K562 (cell line): Measurements from ENCODE around the gene GNRHR. TPM values are rescaled to one million over a fixed set of nuclear protein-coding genes. Genes with fewer than 3 reads are reported as not detected.

Source experiments
- CAMTA2 ChIP-seq: fragments of 250-450 bp; sonication (Bioruptor Pico); conservative IDR thresholded peaks from 2 replicates; pipeline ENCODE4 v1.5.1; 2022
- CREM ChIP-seq: IDR thresholded peaks from 2 replicates; pipeline ENCODE4 v1.6.1; 2014; ENCODE audit warnings: antibody characterized with exemption, low read depth
- DDX20 ChIP-seq: fragments of 450-650 bp; IDR thresholded peaks from 2 replicates; pipeline ENCODE4 v1.6.1; 2016; ENCODE audit warnings: missing genetic modification characterization, low read depth, mild to moderate bottlenecking, missing compliant biosample characterization, moderate library complexity
- FOXJ3 ChIP-seq: sonication (generic); formaldehyde crosslinking; IDR thresholded peaks from 2 replicates; pipeline ENCODE4 v1.4.0; 2020; ENCODE audit warnings: mild to moderate bottlenecking, missing genetic modification reagents
- GATAD2B ChIP-seq: fragments of 450-650 bp; IDR thresholded peaks from 2 replicates; pipeline ENCODE4 v1.6.1; 2017; ENCODE audit warnings: mild to moderate bottlenecking, borderline replicate concordance
- GTF2F1 ChIP-seq: IDR thresholded peaks from 2 replicates; pipeline ENCODE4 v1.6.1; 2011; ENCODE audit warnings: low read depth, low read length, improper control_type of control experiment
- KAT7 ChIP-seq: sonication (generic); formaldehyde crosslinking; IDR thresholded peaks from 2 replicates; pipeline ENCODE4 v1.8.0; 2022; ENCODE audit warnings: missing genetic modification reagents, mild to moderate bottlenecking, borderline replicate concordance
- NR4A1 ChIP-seq, 2 experiments: fragments of 250-450 bp in 1 of 2; fragments of 450-650 bp in 1 of 2; sonication (Bioruptor Pico) in 1 of 2; IDR thresholded peaks; 2 replicates each; pipeline versions ENCODE4 v1.4.0 to v1.6.1; 2016 to 2020; ENCODE audit warnings: mild to moderate bottlenecking in 2 of 2, missing compliant biosample characterization in 1 of 2, missing genetic modification characterization in 1 of 2, moderate library complexity in 1 of 2
- POLR2AphosphoS5 ChIP-seq: IDR thresholded peaks from 2 replicates; pipeline ENCODE4 v1.6.1; 2011; ENCODE audit warnings: mild to moderate bottlenecking, low read depth, low read length, moderate library complexity; ENCODE audit not compliant: control insufficient read depth, insufficient read depth
- POLR2H ChIP-seq: IDR thresholded peaks from 2 replicates; pipeline ENCODE4 v1.6.1; 2016; ENCODE audit warnings: missing genetic modification characterization, low read depth, mild to moderate bottlenecking, control low read depth, missing compliant biosample characterization, moderate library complexity
- SMC3 ChIP-seq: conservative IDR thresholded peaks from 2 replicates; pipeline ENCODE4 v1.6.1; 2011; ENCODE audit warnings: low read depth, low read length, improper control_type of control experiment; ENCODE audit not compliant: insufficient read depth
- SP1 ChIP-seq: sonication (generic); formaldehyde crosslinking; IDR thresholded peaks from 2 replicates; pipeline ENCODE4 v1.8.1; 2022; ENCODE audit warnings: mild to moderate bottlenecking, missing genetic modification reagents
- SRF ChIP-seq, 2 experiments: fragments of 250-450, 450-650 bp in 1 of 2; sonication (Bioruptor Pico) in 1 of 2; sonication (generic) in 1 of 2; formaldehyde crosslinking; IDR thresholded peaks; 2 replicates each; pipeline versions ENCODE4 v1.5.0 to v1.5.1; 2020 to 2022; ENCODE audit warnings: mild to moderate bottlenecking in 1 of 2, missing genetic modification reagents in 1 of 2
- ZNF197 ChIP-seq: fragments of 200-800 bp; sonication (Bioruptor generic); IDR thresholded peaks from 2 replicates; pipeline ENCODE4 v1.6.1; 2016; ENCODE audit warnings: low read depth, missing genetic modification characterization, missing compliant biosample characterization
- ZNF699 ChIP-seq: fragments of 250-450 bp; sonication (Bioruptor Pico); IDR thresholded peaks from 2 replicates; pipeline ENCODE4 v1.8.0; 2021; ENCODE audit warnings: mild to moderate bottlenecking, moderate library complexity; ENCODE audit not compliant: insufficient replicate concordance
- polyA plus RNA-seq, 8 experiments: library from polyadenylated mRNA; depleted of rRNA in 4 of 8; stranded (reverse) in 5 of 8; unstranded in 3 of 8; fragments of >200 nt; fragmentation: Nextera tagmentation in 2 of 8; fragmentation: Illumina TruSeq in 1 of 8; extraction: Ambion mirVana in 2 of 8; extraction: Trizol in 1 of 8; gene quantifications; 2 replicates each; pipeline versions ENCODE4 v1.2.1 to v1.2.3, GENCODE V29; 2011 to 2014; ENCODE audit warnings: inconsistent platforms in 1 of 8, missing spikeins in 1 of 8
- total RNA-seq, 7 experiments: library from RNA; depleted of rRNA in 6 of 7; stranded (reverse); fragments of >200 nt in 6 of 7; fragmentation: Illumina TruSeq in 2 of 7; extraction: Trizol in 2 of 7; gene quantifications; 2 replicates each; pipeline versions ENCODE4 v1.2.1 to v1.2.3, GENCODE V29; 2011 to 2021; ENCODE audit warnings: low replicate concordance in 1 of 7
- TF ChIP-seq, protein P1 (sequence below): IDR thresholded peaks from 2 replicates; pipeline ENCODE4 v1.6.1; 2016; ENCODE audit warnings: missing genetic modification characterization, missing compliant biosample characterization
- TF ChIP-seq, protein P2 (sequence below): IDR thresholded peaks from 2 replicates; pipeline ENCODE4 v1.6.1; 2011; ENCODE audit warnings: borderline replicate concordance, low read depth, mild to moderate bottlenecking, moderate library complexity, low read length; ENCODE audit not compliant: insufficient read depth, poor library complexity, severe bottlenecking
- TF ChIP-seq, protein P3 (sequence below): fragments of 450-650 bp; IDR thresholded peaks from 2 replicates; pipeline ENCODE4 v1.7.1; 2018; ENCODE audit warnings: mild to moderate bottlenecking, low read depth; ENCODE audit not compliant: partially characterized antibody

Gene GNRHR
- total and polyA plus RNA-seq, 9 of the 15 experiments (the other 6 are each of a cell fraction or from before 2014, with no cell fraction given) = 0.06 to 0.13 TPM; not detected in 7

DNA sequence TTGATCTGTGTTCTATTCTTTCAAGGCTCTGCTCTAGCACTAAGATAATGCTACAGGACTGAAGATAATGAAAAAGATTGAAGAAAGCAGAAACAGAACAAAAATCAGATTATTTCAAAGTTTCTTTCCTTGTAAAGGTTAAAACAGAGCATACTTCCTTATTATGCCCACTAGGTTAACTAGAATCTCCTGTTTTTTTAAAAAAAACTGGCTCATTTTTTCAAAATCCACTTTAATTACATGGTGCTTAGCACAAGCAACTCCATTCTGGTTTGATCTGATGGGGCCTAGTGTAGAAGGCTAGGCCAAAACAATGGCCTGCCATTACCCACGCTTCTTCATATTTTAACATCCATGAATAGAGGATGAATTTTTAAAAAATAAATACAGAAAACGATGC is 52.0 kb downstream of the GNRHR start (continued):
- no peak for TF ChIP-seq CREM
- TF ChIP-seq ZNF699 (CRISPR knock-in tag) = no peak
- TF ChIP-seq, protein P1, sequence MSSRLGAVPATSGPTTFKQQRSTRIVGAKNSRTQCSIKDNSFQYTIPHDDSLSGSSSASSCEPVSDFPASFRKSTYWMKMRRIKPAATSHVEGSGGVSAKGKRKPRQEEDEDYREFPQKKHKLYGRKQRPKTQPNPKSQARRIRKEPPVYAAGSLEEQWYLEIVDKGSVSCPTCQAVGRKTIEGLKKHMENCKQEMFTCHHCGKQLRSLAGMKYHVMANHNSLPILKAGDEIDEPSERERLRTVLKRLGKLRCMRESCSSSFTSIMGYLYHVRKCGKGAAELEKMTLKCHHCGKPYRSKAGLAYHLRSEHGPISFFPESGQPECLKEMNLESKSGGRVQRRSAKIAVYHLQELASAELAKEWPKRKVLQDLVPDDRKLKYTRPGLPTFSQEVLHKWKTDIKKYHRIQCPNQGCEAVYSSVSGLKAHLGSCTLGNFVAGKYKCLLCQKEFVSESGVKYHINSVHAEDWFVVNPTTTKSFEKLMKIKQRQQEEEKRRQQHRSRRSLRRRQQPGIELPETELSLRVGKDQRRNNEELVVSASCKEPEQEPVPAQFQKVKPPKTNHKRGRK (tag) = no peak
- TF ChIP-seq DDX20 (tag) = peak; percentile 82
- no peak for TF ChIP-seq SP1
- no peak for TF ChIP-seq FOXJ3 (CRISPR knock-in tag)
- TF ChIP-seq KAT7 (CRISPR knock-in tag) = no peak
- no peak for TF ChIP-seq SRF (CRISPR knock-in tag; IDR thresholded peaks at IDR 0.05)
- 0 out of 2 replicates have a peak, but pooled peaks have one; percentile 24 for TF ChIP-seq POLR2H (tag)
- TF ChIP-seq CAMTA2 (CRISPR knock-in tag) = no peak
- TF ChIP-seq NR4A1 (CRISPR knock-in tag; IDR thresholded peaks at IDR 0.05) = 0 out of 2 replicates have a peak, but pooled peaks have one; percentile 38
- peak; percentile 86 for TF ChIP-seq NR4A1 (tag; IDR thresholded peaks at IDR 0.05)
- TF ChIP-seq, protein P2, sequence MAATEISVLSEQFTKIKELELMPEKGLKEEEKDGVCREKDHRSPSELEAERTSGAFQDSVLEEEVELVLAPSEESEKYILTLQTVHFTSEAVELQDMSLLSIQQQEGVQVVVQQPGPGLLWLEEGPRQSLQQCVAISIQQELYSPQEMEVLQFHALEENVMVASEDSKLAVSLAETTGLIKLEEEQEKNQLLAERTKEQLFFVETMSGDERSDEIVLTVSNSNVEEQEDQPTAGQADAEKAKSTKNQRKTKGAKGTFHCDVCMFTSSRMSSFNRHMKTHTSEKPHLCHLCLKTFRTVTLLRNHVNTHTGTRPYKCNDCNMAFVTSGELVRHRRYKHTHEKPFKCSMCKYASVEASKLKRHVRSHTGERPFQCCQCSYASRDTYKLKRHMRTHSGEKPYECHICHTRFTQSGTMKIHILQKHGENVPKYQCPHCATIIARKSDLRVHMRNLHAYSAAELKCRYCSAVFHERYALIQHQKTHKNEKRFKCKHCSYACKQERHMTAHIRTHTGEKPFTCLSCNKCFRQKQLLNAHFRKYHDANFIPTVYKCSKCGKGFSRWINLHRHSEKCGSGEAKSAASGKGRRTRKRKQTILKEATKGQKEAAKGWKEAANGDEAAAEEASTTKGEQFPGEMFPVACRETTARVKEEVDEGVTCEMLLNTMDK = no peak
- TF ChIP-seq, protein P3, sequence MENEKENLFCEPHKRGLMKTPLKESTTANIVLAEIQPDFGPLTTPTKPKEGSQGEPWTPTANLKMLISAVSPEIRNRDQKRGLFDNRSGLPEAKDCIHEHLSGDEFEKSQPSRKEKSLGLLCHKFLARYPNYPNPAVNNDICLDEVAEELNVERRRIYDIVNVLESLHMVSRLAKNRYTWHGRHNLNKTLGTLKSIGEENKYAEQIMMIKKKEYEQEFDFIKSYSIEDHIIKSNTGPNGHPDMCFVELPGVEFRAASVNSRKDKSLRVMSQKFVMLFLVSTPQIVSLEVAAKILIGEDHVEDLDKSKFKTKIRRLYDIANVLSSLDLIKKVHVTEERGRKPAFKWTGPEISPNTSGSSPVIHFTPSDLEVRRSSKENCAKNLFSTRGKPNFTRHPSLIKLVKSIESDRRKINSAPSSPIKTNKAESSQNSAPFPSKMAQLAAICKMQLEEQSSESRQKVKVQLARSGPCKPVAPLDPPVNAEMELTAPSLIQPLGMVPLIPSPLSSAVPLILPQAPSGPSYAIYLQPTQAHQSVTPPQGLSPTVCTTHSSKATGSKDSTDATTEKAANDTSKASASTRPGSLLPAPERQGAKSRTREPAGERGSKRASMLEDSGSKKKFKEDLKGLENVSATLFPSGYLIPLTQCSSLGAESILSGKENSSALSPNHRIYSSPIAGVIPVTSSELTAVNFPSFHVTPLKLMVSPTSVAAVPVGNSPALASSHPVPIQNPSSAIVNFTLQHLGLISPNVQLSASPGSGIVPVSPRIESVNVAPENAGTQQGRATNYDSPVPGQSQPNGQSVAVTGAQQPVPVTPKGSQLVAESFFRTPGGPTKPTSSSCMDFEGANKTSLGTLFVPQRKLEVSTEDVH = no peak
- no peak for TF ChIP-seq SMC3
- TF ChIP-seq ZNF197 (CRISPR knock-in tag) = peak; percentile 60; the same call in 1 of the 2 replicates
- TF ChIP-seq GATAD2B = no peak
- no peak for TF ChIP-seq GTF2F1
- TF ChIP-seq POLR2AphosphoS5 = no peak
